K562 (cell line): ENCODE measurements around the gene LRRC61. TPM values are rescaled to one million over a fixed set of nuclear protein-coding genes. Genes with fewer than 3 reads are reported as not detected.

Source experiments
- ARID2 ChIP-seq: fragments of 450-650 bp; IDR thresholded peaks from 2 replicates; pipeline ENCODE4 v1.6.1; 2017; ENCODE audit warnings: antibody characterized with exemption, mild to moderate bottlenecking
- CBX1 ChIP-seq: sonication (generic); IDR thresholded peaks from 2 replicates; pipeline ENCODE4 v1.6.1; 2016; ENCODE audit warnings: antibody characterized with exemption, low read depth, mild to moderate bottlenecking
- CBX3 ChIP-seq, 2 experiments: IDR thresholded peaks; 1 replicate in 1 of 2; 2 replicates in 1 of 2; pipeline ENCODE4 v1.6.1; 2012; ENCODE audit warnings: inconsistent platforms in 2 of 2, low read length in 2 of 2, borderline replicate concordance in 1 of 2, control low read depth in 1 of 2
- EP400 ChIP-seq: fragments of 450-650 bp; IDR thresholded peaks from 2 replicates; pipeline ENCODE4 v1.6.1; 2017; ENCODE audit warnings: antibody characterized with exemption, mild to moderate bottlenecking, moderate library complexity
- FOXJ3 ChIP-seq: sonication (generic); formaldehyde crosslinking; IDR thresholded peaks from 2 replicates; pipeline ENCODE4 v1.4.0; 2020; ENCODE audit warnings: mild to moderate bottlenecking, missing genetic modification reagents
- KAT2B ChIP-seq: IDR thresholded peaks from one replicate; pipeline ENCODE4 v1.6.1; 2012; ENCODE audit warnings: low read depth, mild to moderate bottlenecking, control low read depth, inconsistent platforms, low read length, moderate library complexity
- MTF1 ChIP-seq: fragments of 250-450 bp; sonication (Bioruptor Pico); IDR thresholded peaks from 2 replicates; pipeline ENCODE4 v1.9.0; 2021; ENCODE audit warnings: moderate library complexity, mild to moderate bottlenecking, inconsistent platforms, borderline replicate concordance
- PHB ChIP-seq: fragments of 250-450 bp; sonication (Bioruptor Pico); IDR thresholded peaks from 2 replicates; pipeline ENCODE4 v1.5.0; 2021
- POU5F1 ChIP-seq: fragments of 150-350 bp; IDR thresholded peaks from 2 replicates; pipeline ENCODE4 v1.6.1; 2014; ENCODE audit warnings: borderline replicate concordance, low read length, low read depth, mild to moderate bottlenecking; ENCODE audit not compliant: partially characterized antibody
- RFX1 ChIP-seq: fragments of 450-650 bp; IDR thresholded peaks from 2 replicates; pipeline ENCODE4 v1.6.1; 2016; ENCODE audit warnings: mild to moderate bottlenecking, moderate library complexity
- SMAD1 ChIP-seq: fragments of 150-350 bp; IDR thresholded peaks from 2 replicates; pipeline ENCODE4 v1.6.1; 2014; ENCODE audit warnings: low read length, low read depth; ENCODE audit not compliant: partially characterized antibody
- SMARCC2 ChIP-seq: fragments of 450-650 bp; IDR thresholded peaks from 2 replicates; pipeline ENCODE4 v1.6.1; 2017; ENCODE audit warnings: antibody characterized with exemption, moderate library complexity, mild to moderate bottlenecking, low read depth
- SPI1 ChIP-seq: IDR thresholded peaks from 2 replicates; pipeline ENCODE4 v1.6.1; 2011; ENCODE audit warnings: low read depth, low read length, control low read depth, borderline replicate concordance
- TEAD4 ChIP-seq, 2 experiments: sonication (generic) in 1 of 2; formaldehyde crosslinking in 1 of 2; IDR thresholded peaks; 2 replicates each; pipeline versions ENCODE4 v1.6.1 to v1.8.0; 2012 to 2022; ENCODE audit warnings: borderline replicate concordance in 1 of 2, inconsistent platforms in 1 of 2, low read length in 1 of 2, mild to moderate bottlenecking in 1 of 2, missing genetic modification reagents in 1 of 2
- ZBED1 ChIP-seq: IDR thresholded peaks from 2 replicates; pipeline ENCODE4 v1.6.1; 2014
- ZC3H11A ChIP-seq: IDR thresholded peaks from 2 replicates; pipeline ENCODE4 v1.6.1; 2012; ENCODE audit warnings: low read depth, low read length, improper control_type of control experiment
- ZFPM2 ChIP-seq: fragments of 250-450 bp; sonication (Bioruptor Pico); IDR thresholded peaks from 2 replicates; pipeline ENCODE4 v1.5.1; 2022; ENCODE audit warnings: mild to moderate bottlenecking
- ZNF583 ChIP-seq: fragments of 250-450 bp; sonication (Bioruptor Pico); IDR thresholded peaks from 2 replicates; pipeline ENCODE4 v1.4.0; 2020
- ZNF696 ChIP-seq: fragments of 250-450 bp; sonication (Bioruptor Pico); conservative IDR thresholded peaks from 2 replicates; pipeline ENCODE4 v1.4.0; 2020; ENCODE audit warnings: mild to moderate bottlenecking, moderate library complexity
- polyA plus RNA-seq, 8 experiments: library from polyadenylated mRNA; depleted of rRNA in 4 of 8; stranded (reverse) in 5 of 8; unstranded in 3 of 8; fragments of >200 nt; fragmentation: Nextera tagmentation in 2 of 8; fragmentation: Illumina TruSeq in 1 of 8; extraction: Ambion mirVana in 2 of 8; extraction: Trizol in 1 of 8; gene quantifications; 2 replicates each; pipeline versions ENCODE4 v1.2.1 to v1.2.3, GENCODE V29; 2011 to 2014; ENCODE audit warnings: inconsistent platforms in 1 of 8, missing spikeins in 1 of 8
- total RNA-seq, 7 experiments: library from RNA; depleted of rRNA in 6 of 7; stranded (reverse); fragments of >200 nt in 6 of 7; fragmentation: Illumina TruSeq in 2 of 7; extraction: Trizol in 2 of 7; gene quantifications; 2 replicates each; pipeline versions ENCODE4 v1.2.1 to v1.2.3, GENCODE V29; 2011 to 2021; ENCODE audit warnings: low replicate concordance in 1 of 7
- TF ChIP-seq, protein P1 (sequence below): fragments of 250-450 bp; sonication (Bioruptor Pico); IDR thresholded peaks from 2 replicates; pipeline ENCODE4 v1.5.0; 2020; ENCODE audit warnings: mild to moderate bottlenecking, borderline replicate concordance
- TF ChIP-seq, protein P2 (sequence below), 2 experiments: fragments of 450-650 bp; conservative IDR thresholded peaks; 2 replicates each; pipeline ENCODE4 v1.6.1; 2017; ENCODE audit warnings: mild to moderate bottlenecking in 2 of 2, moderate library complexity in 2 of 2
- TF ChIP-seq, protein P3 (sequence below), 2 experiments: IDR thresholded peaks; 2 replicates each; pipeline ENCODE4 v1.6.1; 2012; ENCODE audit warnings: improper control_type of control experiment in 2 of 2, low read depth in 2 of 2, low read length in 2 of 2, borderline replicate concordance in 1 of 2

LRRC61 gene
- total and polyA plus RNA-seq, 9 of the 15 experiments (the other 6 are each of a cell fraction or from before 2014, with no cell fraction given): 1.3 to 55.2 (median 35.2) TPM

- TF ChIP-seq ZC3H11A (no peak), SMARCC2 (peak; percentile 86; the same call in 1 of the 2 replicates), TEAD4 (IDR thresholded peaks at IDR 0.05; ENCODE audit: low read length) (peak; percentile 77), TEAD4 (CRISPR knock-in tag; IDR thresholded peaks at IDR 0.05; ENCODE audit: borderline replicate concordance) (no peak), ARID2 (no peak), ZFPM2 (peak; percentile 59; the same call in 1 of the 2 replicates), CBX1 (0 out of 2 replicates have a peak, but pooled peaks have one; percentile 43), FOXJ3 (CRISPR knock-in tag) (no peak), POU5F1 (no peak), SMAD1 (no peak), KAT2B (no peak), SPI1 (no peak), ZBED1 (no peak), PHB (CRISPR knock-in tag) (no peak), MTF1 (no peak), ZNF696 (CRISPR knock-in tag) (no peak), EP400 (peak; percentile 61; the same call in 1 of the 2 replicates), CBX3 (IDR thresholded peaks at IDR 0.05; ENCODE audit: borderline replicate concordance in 1 of 2, low read length in 2 of 2) (peak in 1 of 2 experiments; percentile 93; a peak in 1 of 3 replicates), ZNF583 (CRISPR knock-in tag) (no peak), RFX1 (no peak)
- TF ChIP-seq, protein P1, sequence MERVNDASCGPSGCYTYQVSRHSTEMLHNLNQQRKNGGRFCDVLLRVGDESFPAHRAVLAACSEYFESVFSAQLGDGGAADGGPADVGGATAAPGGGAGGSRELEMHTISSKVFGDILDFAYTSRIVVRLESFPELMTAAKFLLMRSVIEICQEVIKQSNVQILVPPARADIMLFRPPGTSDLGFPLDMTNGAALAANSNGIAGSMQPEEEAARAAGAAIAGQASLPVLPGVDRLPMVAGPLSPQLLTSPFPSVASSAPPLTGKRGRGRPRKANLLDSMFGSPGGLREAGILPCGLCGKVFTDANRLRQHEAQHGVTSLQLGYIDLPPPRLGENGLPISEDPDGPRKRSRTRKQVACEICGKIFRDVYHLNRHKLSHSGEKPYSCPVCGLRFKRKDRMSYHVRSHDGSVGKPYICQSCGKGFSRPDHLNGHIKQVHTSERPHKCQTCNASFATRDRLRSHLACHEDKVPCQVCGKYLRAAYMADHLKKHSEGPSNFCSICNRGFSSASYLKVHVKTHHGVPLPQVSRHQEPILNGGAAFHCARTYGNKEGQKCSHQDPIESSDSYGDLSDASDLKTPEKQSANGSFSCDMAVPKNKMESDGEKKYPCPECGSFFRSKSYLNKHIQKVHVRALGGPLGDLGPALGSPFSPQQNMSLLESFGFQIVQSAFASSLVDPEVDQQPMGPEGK (CRISPR knock-in tag): no peak
- TF ChIP-seq, protein P2, sequence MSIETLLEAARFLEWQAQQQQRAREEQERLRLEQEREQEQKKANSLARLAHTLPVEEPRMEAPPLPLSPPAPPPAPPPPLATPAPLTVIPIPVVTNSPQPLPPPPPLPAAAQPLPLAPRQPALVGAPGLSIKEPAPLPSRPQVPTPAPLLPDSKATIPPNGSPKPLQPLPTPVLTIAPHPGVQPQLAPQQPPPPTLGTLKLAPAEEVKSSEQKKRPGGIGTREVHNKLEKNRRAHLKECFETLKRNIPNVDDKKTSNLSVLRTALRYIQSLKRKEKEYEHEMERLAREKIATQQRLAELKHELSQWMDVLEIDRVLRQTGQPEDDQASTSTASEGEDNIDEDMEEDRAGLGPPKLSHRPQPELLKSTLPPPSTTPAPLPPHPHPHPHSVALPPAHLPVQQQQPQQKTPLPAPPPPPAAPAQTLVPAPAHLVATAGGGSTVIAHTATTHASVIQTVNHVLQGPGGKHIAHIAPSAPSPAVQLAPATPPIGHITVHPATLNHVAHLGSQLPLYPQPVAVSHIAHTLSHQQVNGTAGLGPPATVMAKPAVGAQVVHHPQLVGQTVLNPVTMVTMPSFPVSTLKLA (conservative IDR thresholded peaks at IDR 0.05): peak; percentile 51 to 75; a peak in 3 of 4 replicates
- TF ChIP-seq, protein P3, sequence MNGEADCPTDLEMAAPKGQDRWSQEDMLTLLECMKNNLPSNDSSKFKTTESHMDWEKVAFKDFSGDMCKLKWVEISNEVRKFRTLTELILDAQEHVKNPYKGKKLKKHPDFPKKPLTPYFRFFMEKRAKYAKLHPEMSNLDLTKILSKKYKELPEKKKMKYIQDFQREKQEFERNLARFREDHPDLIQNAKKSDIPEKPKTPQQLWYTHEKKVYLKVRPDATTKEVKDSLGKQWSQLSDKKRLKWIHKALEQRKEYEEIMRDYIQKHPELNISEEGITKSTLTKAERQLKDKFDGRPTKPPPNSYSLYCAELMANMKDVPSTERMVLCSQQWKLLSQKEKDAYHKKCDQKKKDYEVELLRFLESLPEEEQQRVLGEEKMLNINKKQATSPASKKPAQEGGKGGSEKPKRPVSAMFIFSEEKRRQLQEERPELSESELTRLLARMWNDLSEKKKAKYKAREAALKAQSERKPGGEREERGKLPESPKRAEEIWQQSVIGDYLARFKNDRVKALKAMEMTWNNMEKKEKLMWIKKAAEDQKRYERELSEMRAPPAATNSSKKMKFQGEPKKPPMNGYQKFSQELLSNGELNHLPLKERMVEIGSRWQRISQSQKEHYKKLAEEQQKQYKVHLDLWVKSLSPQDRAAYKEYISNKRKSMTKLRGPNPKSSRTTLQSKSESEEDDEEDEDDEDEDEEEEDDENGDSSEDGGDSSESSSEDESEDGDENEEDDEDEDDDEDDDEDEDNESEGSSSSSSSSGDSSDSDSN (IDR thresholded peaks at IDR 0.05; ENCODE audit: borderline replicate concordance in 1 of 2, low read depth in 2 of 2, low read length in 2 of 2): 0 out of 4 replicates have a peak, but pooled peaks of 1 of the 2 experiments have one; percentile 23
Measured at GRCh38 chr7:150317748-150318444, 5.3 kb upstream of the LRRC61 start (continued).
